Muscle of back (tissue), 11 donors: ENCODE measurements around the gene SLC25A21. TPM values are rescaled to one million over a fixed set of nuclear protein-coding genes. Genes with fewer than 3 reads are reported as not detected.
"Not testable (repeated sequence)": the region's sequence is repeated elsewhere in the genome, so short reads cannot be mapped to it uniquely, and the experiment has no call there.

ENCODE experiments used
- DNase-seq, 3 donors: peaks; one replicate each; pipeline versions ENCODE4 v3.0.0 to v3.0.0-alpha.2; 2013
- polyA plus RNA-seq, 10 donors: library from polyadenylated mRNA; unstranded; fragments of 120-200 nt; gene quantifications; one replicate each; pipeline ENCODE4 v1.2.1, GENCODE V29; 2013; ENCODE audit not compliant: insufficient read length in 10 of 10

The SLC25A21 gene
- polyA plus RNA-seq, 10 donors, result 1.3 to 2.2 (median 1.6) TPM

- DNase-seq, result no peak
Measured at GRCh38 chr14:36718216-36718615, 454.2 kb downstream of the SLC25A21 start.

DNA sequence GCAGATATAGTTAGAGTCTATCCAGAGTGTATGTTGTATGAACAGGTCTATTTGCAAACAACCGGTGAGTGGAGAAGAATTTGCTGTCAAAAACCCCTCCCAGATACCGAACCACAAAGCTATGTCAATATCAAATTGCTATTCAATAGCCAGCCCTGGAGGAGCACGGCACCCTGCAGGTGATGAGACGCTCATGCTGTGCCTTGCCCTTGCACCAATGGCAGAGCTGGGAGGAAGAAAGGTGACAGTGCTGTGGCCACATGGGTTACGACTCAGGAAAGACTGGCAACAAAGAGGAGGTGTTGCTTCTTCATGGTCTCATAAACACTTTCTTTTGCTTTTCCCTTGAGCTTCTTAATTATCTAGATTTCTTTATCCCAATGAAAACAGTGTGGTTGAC, 455.0 kb downstream of the SLC25A21 start:
- DNase-seq, result no peak

DNA sequence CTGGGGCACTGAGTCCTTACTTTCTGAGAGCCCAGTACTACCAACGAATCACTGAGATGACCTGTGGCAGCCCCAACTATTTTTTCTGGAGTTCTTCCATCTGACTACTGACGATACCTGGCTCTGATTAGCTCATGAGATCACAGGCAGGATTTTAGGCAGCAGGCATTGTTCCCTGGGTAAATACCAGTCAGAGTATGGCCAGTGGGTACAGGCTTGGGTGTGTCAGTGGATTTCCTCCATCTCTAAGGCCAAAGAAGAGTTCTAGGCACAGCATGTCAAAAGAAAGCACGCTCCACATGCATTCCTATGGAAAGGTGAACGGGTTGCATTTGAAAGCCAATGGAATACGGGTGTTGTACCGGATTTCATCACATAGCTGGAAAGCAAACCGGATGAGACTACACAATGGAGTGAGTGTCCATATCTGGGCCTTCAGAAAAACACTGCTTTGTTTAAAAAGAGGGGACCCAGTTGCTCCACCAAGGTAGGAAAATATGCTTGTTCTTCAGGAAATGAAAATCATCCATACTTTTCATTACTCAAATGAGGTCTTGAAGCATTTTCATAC, 455.7 kb downstream of the SLC25A21 start:
- DNase-seq, result no peak

- DNase-seq, result no peak
Measured at GRCh38 chr14:36713960-36714703, 458.3 kb downstream of the SLC25A21 start.

- DNase-seq, result no peak
Measured at GRCh38 chr14:36707570-36707969, 464.8 kb downstream of the SLC25A21 start.

- no peak for DNase-seq
Measured at GRCh38 chr14:36702474-36702873, 469.9 kb downstream of the SLC25A21 start.

DNA sequence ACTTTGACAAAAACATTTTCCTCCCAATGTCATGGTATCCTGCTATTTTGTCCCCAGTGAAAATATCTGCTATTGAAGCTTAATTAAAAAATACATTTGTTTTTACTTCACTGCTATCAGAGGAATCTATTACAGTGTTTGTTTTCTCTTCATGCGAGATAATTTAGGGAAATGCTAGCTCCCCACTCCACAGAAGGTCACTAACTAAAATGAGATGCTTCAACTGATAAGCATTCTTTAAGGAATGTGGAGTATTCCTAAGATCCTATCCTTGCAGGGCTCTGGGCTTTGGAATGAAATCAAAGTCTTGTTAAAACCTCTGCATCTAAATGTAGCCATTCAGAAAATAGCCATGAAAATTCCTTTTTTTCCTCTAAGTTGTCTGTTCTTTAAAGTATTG, 471.3 kb downstream of the SLC25A21 start:
- no peak for DNase-seq

GRCh38 chr14:36700651-36701050, 471.8 kb downstream of the SLC25A21 start:
- no peak for DNase-seq

DNA sequence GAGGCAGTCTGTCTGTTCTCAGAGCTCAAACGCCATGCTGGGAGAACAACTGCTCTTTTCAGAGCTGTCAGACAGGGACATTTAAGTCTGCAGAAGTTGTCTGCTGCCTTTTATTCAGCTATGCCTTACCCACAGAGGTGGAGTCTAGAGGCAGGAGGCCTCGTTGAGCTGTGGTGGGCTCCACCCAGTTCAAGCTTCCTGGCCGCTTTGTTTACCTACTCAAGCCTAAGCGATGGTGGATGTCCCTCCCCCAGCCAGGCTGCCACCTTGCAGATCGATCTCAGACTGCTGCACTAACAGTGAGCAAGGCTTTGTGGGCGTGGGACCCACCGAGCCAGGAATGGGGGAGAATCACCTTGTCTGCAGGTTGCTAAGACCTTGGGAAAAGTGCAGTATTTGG, 473.0 kb downstream of the SLC25A21 start:
- DNase-seq, result not testable (repeated sequence)

DNA sequence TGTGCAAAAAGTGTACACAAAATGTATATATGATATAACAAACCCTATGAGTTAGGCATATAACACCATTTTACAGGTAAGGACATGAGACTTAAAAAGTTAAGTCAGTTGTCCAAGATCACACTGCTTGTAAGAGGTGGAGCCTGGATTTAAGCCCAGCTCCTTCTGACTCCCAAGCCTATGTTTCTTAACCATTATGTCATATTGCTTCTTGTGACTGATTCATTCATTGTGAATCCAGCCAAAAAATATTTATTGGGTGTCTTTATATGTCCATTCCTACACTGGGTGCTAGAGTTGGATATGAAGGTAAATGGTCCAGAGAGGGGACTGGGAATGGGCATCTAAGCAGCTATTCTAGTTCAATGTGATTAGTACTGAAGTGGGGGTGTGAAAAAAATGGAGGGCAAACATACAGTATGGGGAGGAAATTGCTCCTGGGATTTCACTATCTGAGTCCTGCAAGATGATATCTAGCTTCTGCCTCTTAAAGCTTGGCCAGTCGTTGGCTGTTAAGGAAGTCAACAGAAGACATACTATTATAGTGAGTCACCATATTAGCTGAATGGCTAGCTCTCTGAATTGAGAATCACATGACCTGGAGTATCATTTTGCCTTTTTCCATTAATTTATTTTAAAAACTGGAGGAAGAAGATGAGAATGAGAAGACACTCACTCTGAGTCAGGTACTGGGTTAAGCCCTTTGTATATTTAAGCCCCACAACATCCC, 481.9 kb downstream of the SLC25A21 start:
- DNase-seq, result no peak

GRCh38 chr14:36684946-36685345, 487.5 kb downstream of the SLC25A21 start:
- no peak for DNase-seq

DNA sequence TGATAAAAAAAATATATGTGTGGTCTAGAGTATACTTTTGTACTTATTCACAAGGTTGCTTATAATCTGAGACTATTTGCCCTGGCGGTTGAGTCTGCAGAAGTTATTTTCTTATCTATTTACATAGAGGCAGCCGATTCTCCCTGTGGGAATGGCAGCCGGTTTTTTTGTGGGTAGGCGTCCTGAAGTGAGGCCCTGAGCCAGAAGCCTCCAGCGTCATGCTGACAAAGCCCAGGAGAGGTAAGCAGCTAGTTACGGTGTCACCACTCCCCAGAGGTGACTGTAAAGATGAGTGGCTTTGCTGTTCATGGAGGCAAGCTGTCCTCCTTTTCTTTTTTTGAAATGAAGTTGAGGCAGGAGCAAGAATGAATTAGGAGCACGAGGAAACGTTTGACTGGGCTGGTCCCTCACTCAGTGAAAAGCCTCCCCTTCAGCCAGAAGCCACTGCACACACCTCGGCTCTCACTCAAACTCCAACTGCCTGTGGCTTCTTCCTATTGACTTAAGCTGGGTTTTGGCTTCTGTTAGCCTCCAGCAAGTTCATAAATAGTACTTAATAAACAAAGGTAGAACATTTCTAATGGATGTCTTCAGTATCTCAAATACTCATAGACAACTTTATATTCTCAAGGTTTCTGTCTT, 489.2 kb downstream of the SLC25A21 start:
- DNase-seq, result no peak

- no peak for DNase-seq
Measured at GRCh38 chr14:36682338-36682737, 490.1 kb downstream of the SLC25A21 start.

- no peak for DNase-seq
Measured at GRCh38 chr14:36676236-36676635, 496.2 kb downstream of the SLC25A21 start.

DNA sequence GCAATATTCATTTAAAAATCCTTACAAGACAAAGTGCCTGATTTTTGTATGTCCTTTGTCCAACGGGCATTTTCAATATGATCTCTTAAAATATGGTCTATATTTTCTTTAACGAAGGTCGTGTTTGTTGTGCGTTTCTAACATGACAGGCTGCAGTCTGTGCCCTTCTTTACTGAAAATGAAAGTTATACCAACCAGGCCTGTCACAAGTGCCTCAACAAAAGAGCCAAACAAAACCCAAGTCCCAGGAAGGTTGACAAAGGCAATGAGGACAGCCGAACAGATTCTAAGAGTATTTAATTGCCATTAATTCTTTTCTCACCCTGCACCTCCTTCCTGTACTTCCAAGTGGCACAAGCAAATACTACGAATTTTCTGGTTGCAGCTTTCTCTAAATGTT, 496.8 kb downstream of the SLC25A21 start:
- DNase-seq, result no peak

GRCh38 chr14:36674659-36675058, 497.7 kb downstream of the SLC25A21 start:
- no peak for DNase-seq

DNA sequence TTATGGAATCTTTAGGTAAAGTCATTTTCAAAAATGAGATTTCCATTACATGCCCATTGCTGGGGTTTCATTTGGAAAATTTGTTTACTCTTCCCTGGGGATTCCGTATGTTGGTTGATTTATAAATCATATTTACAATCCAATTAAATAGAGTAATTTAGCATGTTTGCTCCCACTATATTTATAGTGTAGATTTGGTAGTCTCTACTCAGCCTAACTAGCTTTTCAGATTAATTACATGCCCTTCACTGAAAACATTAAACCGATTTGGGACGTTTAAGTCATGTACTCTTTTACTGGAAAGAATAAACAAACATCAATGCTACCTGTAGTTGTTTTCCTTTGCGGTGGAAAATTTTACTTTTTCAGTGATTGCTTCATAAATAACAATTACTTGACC, 500.3 kb downstream of the SLC25A21 start:
- DNase-seq, result no peak

DNA sequence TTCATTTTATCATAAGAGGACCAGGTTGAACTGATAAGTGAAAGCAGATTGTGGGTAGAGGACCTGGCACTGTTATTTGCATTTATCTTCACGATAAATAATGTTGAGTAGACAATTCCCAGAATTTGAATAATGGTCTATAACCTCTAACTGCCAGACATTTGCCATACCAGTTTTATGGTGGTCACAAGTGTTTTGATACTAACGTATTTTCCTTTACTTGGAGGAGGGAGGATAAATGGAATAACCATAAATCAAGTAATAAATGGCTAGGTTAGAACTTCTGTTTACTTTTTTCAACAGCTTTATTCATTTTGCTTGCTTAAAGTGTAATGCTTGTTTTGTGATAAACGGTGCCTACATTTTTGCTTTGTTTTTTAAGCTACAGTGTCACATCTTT, 501.3 kb downstream of the SLC25A21 start:
- DNase-seq, result no peak

- DNase-seq, result no peak
Measured at GRCh38 chr14:36667679-36668078, 504.7 kb downstream of the SLC25A21 start.

GRCh38 chr14:36666416-36667206, 505.8 kb downstream of the SLC25A21 start:
- no peak for DNase-seq

GRCh38 chr14:36665887-36666415, 506.5 kb downstream of the SLC25A21 start:
- no peak for DNase-seq
